ENCODE results near the gene LRFN2.

The LRFN2 gene

DNA sequence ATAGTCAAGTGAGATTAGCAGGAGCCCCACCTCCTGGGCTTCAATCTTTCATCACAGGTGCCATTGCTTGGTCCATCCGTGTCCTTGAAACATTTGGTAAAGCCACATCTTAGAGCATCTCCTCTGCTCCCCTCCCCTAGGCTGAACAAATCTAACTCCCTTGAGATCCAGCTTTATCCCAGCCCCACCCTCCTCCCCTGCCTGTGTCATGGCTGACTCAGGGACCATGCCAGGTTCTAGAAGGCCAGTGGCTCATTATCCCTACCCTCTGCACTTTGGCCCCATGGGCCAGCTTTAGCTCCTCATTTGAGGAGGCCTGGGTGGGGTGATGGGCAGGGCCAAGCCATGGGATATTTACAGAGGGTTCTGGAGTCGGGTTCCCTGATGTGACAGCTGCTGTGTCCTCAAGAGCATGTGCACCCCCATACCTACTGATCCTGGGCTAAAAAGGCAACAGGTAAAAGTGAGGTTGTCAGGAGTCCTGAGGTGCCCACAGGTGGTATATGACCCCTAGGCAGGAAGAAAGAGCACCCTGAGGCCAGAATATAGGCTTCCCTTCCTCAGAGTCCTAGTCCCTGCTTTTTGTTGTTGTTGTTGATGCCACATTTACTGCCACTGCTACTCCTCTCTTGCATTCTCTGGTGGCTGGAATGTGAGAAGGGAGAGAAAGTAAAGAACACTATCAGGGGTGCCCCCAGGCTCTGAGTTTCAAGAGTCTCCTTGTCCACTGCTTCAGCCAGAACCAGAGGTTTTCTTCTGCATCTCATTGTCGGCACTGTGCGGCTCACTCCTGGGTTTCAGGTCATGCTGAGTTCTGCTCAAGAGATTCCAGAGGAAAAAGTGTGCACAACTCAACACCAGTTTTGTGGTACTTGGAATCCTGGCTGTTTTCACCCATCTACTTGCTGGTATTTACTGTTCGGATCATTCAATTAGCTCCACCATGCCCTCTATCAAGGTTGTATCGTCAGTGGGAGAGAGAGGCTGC lies 228.4 kb downstream of the LRFN2 start:
- in situ Hi-C loops (cut with MboI; ENCODE audit: low pct_unique_long_range_greater_than_20kb, low sequenced_read_pairs, unreplicated experiment) = no loop called here
- DNase-seq (ENCODE audit: low spot score) = no peak
- TF ChIP-seq, protein P1, sequence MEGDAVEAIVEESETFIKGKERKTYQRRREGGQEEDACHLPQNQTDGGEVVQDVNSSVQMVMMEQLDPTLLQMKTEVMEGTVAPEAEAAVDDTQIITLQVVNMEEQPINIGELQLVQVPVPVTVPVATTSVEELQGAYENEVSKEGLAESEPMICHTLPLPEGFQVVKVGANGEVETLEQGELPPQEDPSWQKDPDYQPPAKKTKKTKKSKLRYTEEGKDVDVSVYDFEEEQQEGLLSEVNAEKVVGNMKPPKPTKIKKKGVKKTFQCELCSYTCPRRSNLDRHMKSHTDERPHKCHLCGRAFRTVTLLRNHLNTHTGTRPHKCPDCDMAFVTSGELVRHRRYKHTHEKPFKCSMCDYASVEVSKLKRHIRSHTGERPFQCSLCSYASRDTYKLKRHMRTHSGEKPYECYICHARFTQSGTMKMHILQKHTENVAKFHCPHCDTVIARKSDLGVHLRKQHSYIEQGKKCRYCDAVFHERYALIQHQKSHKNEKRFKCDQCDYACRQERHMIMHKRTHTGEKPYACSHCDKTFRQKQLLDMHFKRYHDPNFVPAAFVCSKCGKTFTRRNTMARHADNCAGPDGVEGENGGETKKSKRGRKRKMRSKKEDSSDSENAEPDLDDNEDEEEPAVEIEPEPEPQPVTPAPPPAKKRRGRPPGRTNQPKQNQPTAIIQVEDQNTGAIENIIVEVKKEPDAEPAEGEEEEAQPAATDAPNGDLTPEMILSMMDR (IDR thresholded peaks at IDR 0.05; ENCODE audit: extremely low read depth, insufficient read depth, missing control alignments) = no peak

DNA sequence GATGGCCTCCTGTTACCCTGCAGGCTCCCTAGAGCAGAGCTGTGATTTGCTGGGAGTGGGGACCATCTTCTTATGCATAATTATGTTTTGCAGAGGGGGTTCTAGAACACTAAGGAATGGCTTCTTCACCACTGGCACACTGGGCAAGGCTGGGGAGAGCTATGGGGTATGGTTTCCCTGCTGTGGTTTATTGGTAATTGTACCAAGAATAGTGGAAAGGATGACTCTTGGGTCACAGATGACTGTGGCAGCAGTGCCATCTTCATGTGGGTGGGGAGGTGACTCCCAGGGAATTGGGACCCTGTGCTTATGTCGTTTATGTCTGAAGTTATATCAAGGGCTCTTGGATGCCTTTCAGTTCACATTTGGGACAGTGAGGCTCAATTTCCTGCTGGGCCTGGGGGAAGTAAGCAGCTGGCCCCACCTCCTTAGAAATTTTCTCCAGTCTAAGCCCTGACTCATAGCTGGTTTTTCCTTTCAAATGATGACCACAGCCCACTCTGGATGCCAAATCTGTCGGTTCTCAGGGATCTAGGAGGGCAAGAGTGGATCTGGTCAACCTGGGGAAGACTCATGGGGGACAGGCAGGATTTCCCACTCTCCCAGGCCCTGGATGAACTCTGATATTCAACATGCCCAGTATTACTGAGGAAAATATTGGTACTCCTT lies 230.8 kb downstream of the LRFN2 start:
- TF ChIP-seq, protein P1 (IDR thresholded peaks at IDR 0.05; ENCODE audit: extremely low read depth, insufficient read depth, missing control alignments) = no peak
- in situ Hi-C loops (cut with MboI; ENCODE audit: low pct_unique_long_range_greater_than_20kb, low sequenced_read_pairs, unreplicated experiment) = no loop called here
- DNase-seq (ENCODE audit: low spot score) = no peak

- in situ Hi-C loops (cut with MboI; ENCODE audit: low pct_unique_long_range_greater_than_20kb, low sequenced_read_pairs, unreplicated experiment) = no loop called here
- DNase-seq (ENCODE audit: low spot score) = no peak
- TF ChIP-seq, protein P1 (IDR thresholded peaks at IDR 0.05; ENCODE audit: extremely low read depth, insufficient read depth, missing control alignments) = no peak
Observed at GRCh38 chr6:40355532-40355931, 231.6 kb downstream of the LRFN2 start.

DNA sequence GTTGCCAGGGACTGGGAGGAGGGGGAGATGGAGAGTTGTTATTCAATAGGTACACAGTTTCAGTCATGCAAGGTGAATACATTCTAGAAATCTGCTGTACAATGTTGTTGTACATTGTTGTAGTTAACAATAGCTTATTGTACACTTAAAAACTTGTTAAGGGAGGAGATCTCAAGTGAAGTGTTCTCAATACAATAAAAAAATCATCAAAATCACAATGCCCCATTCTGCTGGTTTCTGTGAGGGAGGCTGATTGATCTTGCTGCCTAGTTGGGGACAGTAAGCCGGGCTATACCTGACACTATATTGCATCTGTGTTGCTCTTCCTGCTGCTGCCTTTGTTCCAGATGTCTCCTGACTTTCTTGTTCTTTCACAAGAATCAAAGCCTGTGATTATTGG lies 232.1 kb downstream of the LRFN2 start:
- in situ Hi-C loops (cut with MboI; ENCODE audit: low pct_unique_long_range_greater_than_20kb, low sequenced_read_pairs, unreplicated experiment) = no loop called here
- DNase-seq (ENCODE audit: low spot score) = no peak
- TF ChIP-seq, protein P1 (IDR thresholded peaks at IDR 0.05; ENCODE audit: extremely low read depth, insufficient read depth, missing control alignments) = no peak

GRCh38 chr6:40353967-40354452 lies 233.2 kb downstream of the LRFN2 start:
- DNase-seq (ENCODE audit: low spot score) = no peak
- in situ Hi-C loops (cut with MboI; ENCODE audit: low pct_unique_long_range_greater_than_20kb, low sequenced_read_pairs, unreplicated experiment) = no loop called here
- TF ChIP-seq, protein P1 (IDR thresholded peaks at IDR 0.05; ENCODE audit: extremely low read depth, insufficient read depth, missing control alignments) = no peak

DNA sequence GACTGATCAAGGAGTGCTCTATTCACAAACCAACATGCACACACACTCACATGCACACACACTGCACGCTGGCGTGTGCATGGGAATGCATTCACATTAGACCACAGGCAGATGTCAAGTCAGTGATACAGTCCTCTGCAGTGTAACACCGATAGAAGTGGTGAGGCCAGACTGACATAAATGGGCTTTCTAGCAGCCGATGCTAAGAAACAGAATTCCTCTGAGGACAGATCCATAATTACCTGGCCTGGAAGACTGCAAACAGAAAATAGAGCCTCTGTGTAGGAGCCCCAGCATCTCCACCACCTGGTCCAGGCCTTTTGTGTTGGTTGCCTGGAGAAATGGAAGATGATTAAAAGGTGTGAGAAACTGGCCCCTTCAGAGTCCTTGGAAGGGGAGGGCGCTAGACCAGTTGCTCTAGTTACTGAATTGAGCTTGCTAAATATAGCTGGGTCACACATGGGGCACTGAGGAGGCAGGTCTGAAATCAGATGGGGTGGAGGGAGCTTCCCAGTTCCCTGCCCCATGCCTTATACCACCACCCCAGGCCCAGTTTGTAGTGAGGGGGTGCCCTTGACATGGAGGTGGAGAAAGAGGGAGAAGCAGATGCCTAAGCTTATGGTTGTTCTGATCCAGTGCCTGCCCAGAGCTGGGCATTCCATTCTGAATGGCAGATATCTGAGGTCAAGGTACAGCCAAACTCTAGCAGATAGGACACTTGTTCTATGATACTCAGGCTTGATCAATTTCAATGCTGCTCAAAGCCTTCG lies 233.8 kb downstream of the LRFN2 start:
- TF ChIP-seq, protein P1 (IDR thresholded peaks at IDR 0.05; ENCODE audit: extremely low read depth, insufficient read depth, missing control alignments) = no peak
- in situ Hi-C loops (cut with MboI; ENCODE audit: low pct_unique_long_range_greater_than_20kb, low sequenced_read_pairs, unreplicated experiment) = no loop called here
- DNase-seq (ENCODE audit: low spot score) = no peak

All from GM13977 (cell line).